Panc1 (cell line): ENCODE measurements around the gene CDCA7L. TPM values are rescaled to one million over a fixed set of nuclear protein-coding genes. Genes with fewer than 3 reads are reported as not detected.

Experiments used
- ATAC-seq: fragments of 200-7000 bp; cut with Tn5 transposase; 2 replicates; pipeline ENCODE4 v1.9.1; 2020; ENCODE audit warnings: mild to moderate bottlenecking, moderate library complexity
- BruUV-seq: library from RNA; stranded (reverse); fragments of 400-500 nt; replicated peaks from 2 replicates; lab custom pipeline; 2021; lab: Mats Ljungman, UMichigan
- CTCF ChIA-PET: fragments of 300-600 bp; sonication (Branson Sonifier 250); formaldehyde crosslinking; loops from one replicate; lab custom pipeline; 2022; ENCODE audit warnings: antibody characterized with exemption; lab: Charles Lee
- POLR2A ChIA-PET: fragments of 300-600 bp; sonication (Branson Sonifier 250); formaldehyde crosslinking; loops from one replicate; lab custom pipeline; 2022; ENCODE audit warnings: antibody characterized with exemption; lab: Charles Lee
- DNase-seq: peaks from one replicate; pipeline ENCODE4 v3.0.0-alpha.2; 2010; ENCODE audit warnings: low read depth, low spot score
- H3K27ac ChIP-seq: 2 replicates; pipeline ENCODE4 v1.5.1; 2011; ENCODE audit warnings: mild to moderate bottlenecking, low read length, inconsistent platforms
- H3K27me3 ChIP-seq: fragments of 200-500 bp; sonication (Bioruptor generic); 2 replicates; pipeline ENCODE4 v1.6.0; 2014; ENCODE audit warnings: low read length, inconsistent platforms; ENCODE audit not compliant: control insufficient read depth, insufficient read depth
- H3K36me3 ChIP-seq: fragments of 200-500 bp; sonication (Bioruptor generic); 2 replicates; pipeline ENCODE4 v1.5.1; 2014; ENCODE audit warnings: inconsistent platforms, mild to moderate bottlenecking, low read length, moderate library complexity; ENCODE audit not compliant: control insufficient read depth, insufficient read depth
- H3K4me1 ChIP-seq: 2 replicates; pipeline ENCODE4 v1.5.1; 2011; ENCODE audit warnings: inconsistent platforms, mild to moderate bottlenecking, low read length, moderate library complexity; ENCODE audit not compliant: control insufficient read depth, insufficient read depth
- H3K4me3 ChIP-seq, 2 experiments: 2 replicates each; pipeline ENCODE4 v1.5.1; 2011 to 2012; ENCODE audit warnings: low read depth in 2 of 2, low read length in 2 of 2, mild to moderate bottlenecking in 2 of 2, inconsistent platforms in 1 of 2, moderate library complexity in 1 of 2
- H3K9me3 ChIP-seq: fragments of 200-500 bp; sonication (Bioruptor generic); 2 replicates; pipeline ENCODE4 v1.5.1; 2014; ENCODE audit warnings: low read depth, mild to moderate bottlenecking, inconsistent platforms, low read length, moderate library complexity; ENCODE audit not compliant: control insufficient read depth, insufficient read depth
- POLR2AphosphoS5 ChIP-seq: IDR thresholded peaks from 2 replicates; pipeline ENCODE4 v1.6.1; 2012; ENCODE audit warnings: mild to moderate bottlenecking, low read depth, low read length, moderate library complexity
- REST ChIP-seq, 2 experiments: IDR thresholded peaks; 2 replicates each; pipeline ENCODE4 v1.6.1; 2011 to 2012; ENCODE audit warnings: low read depth in 2 of 2, control low read depth in 1 of 2, low read length in 1 of 2, mild to moderate bottlenecking in 1 of 2, moderate library complexity in 1 of 2; ENCODE audit not compliant: insufficient read depth in 1 of 2
- SIN3A ChIP-seq: IDR thresholded peaks from 2 replicates; pipeline ENCODE4 v1.6.1; 2012; ENCODE audit warnings: low read depth, mild to moderate bottlenecking, low read length, moderate library complexity, borderline replicate concordance; ENCODE audit not compliant: insufficient read depth
- TCF7L2 ChIP-seq: IDR thresholded peaks from 2 replicates; pipeline ENCODE4 v1.6.1; 2011; ENCODE audit warnings: mild to moderate bottlenecking, low read depth, low read length, inconsistent platforms
- in situ Hi-C: cut with HindIII; loops from 2 replicates; pipeline ENCODE4 v1.10.0; 2016; ENCODE audit warnings: low sequenced_read_pairs, low pct_unique_long_range_greater_than_20kb
- intact Hi-C: fragments of 100-400 bp; cut with micrococcal nuclease; formaldehyde crosslinking; loops from one replicate; pipeline ENCODE4 v1.10.0; 2022; ENCODE audit not compliant: unreplicated experiment
- total RNA-seq: library from RNA; stranded (reverse); gene quantifications from one replicate; pipeline ENCODE4 v1.2.1, GENCODE V29; 2021; ENCODE audit not compliant: unreplicated experiment
- TF ChIP-seq, protein P1 (sequence below): fragments of 450-650 bp; IDR thresholded peaks from 2 replicates; pipeline ENCODE4 v1.5.1; 2017; ENCODE audit warnings: mild to moderate bottlenecking

Gene CDCA7L
- total RNA-seq, 1 experiment from 2014 or later: 46.1 TPM

- TF ChIP-seq REST (IDR thresholded peaks at IDR 0.05; ENCODE audit: insufficient read depth in 1 of 2, low read depth in 2 of 2, low read length in 1 of 2) (no peak), TCF7L2 (no peak), SIN3A (no peak), POLR2AphosphoS5 (no peak)
- TF ChIP-seq, protein P1, sequence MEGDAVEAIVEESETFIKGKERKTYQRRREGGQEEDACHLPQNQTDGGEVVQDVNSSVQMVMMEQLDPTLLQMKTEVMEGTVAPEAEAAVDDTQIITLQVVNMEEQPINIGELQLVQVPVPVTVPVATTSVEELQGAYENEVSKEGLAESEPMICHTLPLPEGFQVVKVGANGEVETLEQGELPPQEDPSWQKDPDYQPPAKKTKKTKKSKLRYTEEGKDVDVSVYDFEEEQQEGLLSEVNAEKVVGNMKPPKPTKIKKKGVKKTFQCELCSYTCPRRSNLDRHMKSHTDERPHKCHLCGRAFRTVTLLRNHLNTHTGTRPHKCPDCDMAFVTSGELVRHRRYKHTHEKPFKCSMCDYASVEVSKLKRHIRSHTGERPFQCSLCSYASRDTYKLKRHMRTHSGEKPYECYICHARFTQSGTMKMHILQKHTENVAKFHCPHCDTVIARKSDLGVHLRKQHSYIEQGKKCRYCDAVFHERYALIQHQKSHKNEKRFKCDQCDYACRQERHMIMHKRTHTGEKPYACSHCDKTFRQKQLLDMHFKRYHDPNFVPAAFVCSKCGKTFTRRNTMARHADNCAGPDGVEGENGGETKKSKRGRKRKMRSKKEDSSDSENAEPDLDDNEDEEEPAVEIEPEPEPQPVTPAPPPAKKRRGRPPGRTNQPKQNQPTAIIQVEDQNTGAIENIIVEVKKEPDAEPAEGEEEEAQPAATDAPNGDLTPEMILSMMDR: no peak
- Histone ChIP-seq H3K27ac (no peak overlapping the region), H3K9me3 (no peaks in the 10 kb centered on the region), H3K36me3 (no peaks in the 10 kb centered on the region), H3K4me1 (no peaks in the 10 kb centered on the region), H3K27me3 (no peaks in the 10 kb centered on the region), H3K4me3 (no peak overlapping the region)
- in situ Hi-C loops: no loop called here
- DNase-seq (no peak), ATAC-seq (peak; percentile 59; the same call in 1 of the 2 replicates)
- BruUV-seq: no TSS peak
- ChIA-PET POLR2A (no interaction called here), CTCF (no interaction called here)
- intact Hi-C loops: no loop called here
These were observed 15.2 kb upstream of the CDCA7L start for GRCh38 chr7:21960922-21961321.

DNA sequence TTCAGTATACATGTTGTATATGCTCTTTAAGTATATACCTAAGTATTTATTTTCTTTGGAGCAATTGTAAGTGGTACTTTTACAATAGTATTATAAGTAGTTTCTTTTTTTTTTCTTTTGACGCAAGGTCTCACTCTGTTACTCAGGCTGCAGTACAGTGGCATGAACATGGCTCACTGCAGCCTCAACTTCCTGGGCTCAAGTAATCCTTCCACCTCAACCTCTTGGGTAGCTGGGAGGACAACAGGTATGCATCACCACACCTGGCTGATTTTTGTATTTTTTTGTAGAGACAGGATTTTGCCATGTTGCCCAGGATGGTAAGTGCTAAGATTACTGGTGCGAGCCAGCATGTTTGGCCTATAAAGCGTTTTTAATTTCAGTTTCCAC lies 13.7 kb upstream of the CDCA7L start:
- in situ Hi-C loops: no loop called here
- H3K27me3 ChIP-seq: no peaks in the 10 kb centered on the region
- no TSS peak for BruUV-seq
- TF ChIP-seq REST (IDR thresholded peaks at IDR 0.05; ENCODE audit: insufficient read depth in 1 of 2, low read depth in 2 of 2, low read length in 1 of 2) (no peak), POLR2AphosphoS5 (no peak), SIN3A (no peak), TCF7L2 (no peak)
- TF ChIP-seq, protein P1: no peak
- ATAC-seq (no peak), DNase-seq (no peak)
- ChIA-PET CTCF (no interaction called here), POLR2A (no interaction called here)
- H3K4me3 ChIP-seq: no peak overlapping the region
- H3K36me3 ChIP-seq: no peaks in the 10 kb centered on the region
- no peaks in the 10 kb centered on the region for H3K4me1 ChIP-seq
- intact Hi-C loops: no loop called here
- no peak overlapping the region for H3K27ac ChIP-seq
- no peaks in the 10 kb centered on the region for H3K9me3 ChIP-seq
